ENCODE results near the gene ARHGAP4.

ARHGAP4 gene

GRCh38 chrX:153867139-153867538 is 58.9 kb downstream of the ARHGAP4 start:
- CTCF ChIA-PET, result no interaction called here
- POLR2A ChIA-PET, result no interaction called here
- TF ChIP-seq SP1 (IDR thresholded peaks at IDR 0.05) (no peak), ZNF384 (IDR thresholded peaks at IDR 0.05) (no peak), L3MBTL2 (conservative IDR thresholded peaks at IDR 0.05) (no peak), NFRKB (IDR thresholded peaks at IDR 0.05) (no peak), CTBP1 (IDR thresholded peaks at IDR 0.05; ENCODE audit: borderline replicate concordance) (no peak), FOXA1 (IDR thresholded peaks at IDR 0.05) (no peak), SUZ12 (IDR thresholded peaks at IDR 0.05) (no peak), ARNT (IDR thresholded peaks at IDR 0.05) (no peak), LEF1 (IDR thresholded peaks at IDR 0.05; ENCODE audit: borderline replicate concordance) (no peak)
- no peak for DNase-seq (ENCODE audit: extremely low spot score)

GRCh38 chrX:153866302-153867019 is 59.6 kb downstream of the ARHGAP4 start:
- CTCF ChIA-PET, result no interaction called here
- POLR2A ChIA-PET, result no interaction called here
- TF ChIP-seq L3MBTL2 (conservative IDR thresholded peaks at IDR 0.05) (no peak), SUZ12 (IDR thresholded peaks at IDR 0.05) (no peak), SP1 (IDR thresholded peaks at IDR 0.05) (no peak), LEF1 (IDR thresholded peaks at IDR 0.05; ENCODE audit: borderline replicate concordance) (no peak)
- TF ChIP-seq, protein P1, sequence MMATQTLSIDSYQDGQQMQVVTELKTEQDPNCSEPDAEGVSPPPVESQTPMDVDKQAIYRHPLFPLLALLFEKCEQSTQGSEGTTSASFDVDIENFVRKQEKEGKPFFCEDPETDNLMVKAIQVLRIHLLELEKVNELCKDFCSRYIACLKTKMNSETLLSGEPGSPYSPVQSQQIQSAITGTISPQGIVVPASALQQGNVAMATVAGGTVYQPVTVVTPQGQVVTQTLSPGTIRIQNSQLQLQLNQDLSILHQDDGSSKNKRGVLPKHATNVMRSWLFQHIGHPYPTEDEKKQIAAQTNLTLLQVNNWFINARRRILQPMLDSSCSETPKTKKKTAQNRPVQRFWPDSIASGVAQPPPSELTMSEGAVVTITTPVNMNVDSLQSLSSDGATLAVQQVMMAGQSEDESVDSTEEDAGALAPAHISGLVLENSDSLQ (IDR thresholded peaks at IDR 0.05), result no peak
- DNase-seq (ENCODE audit: extremely low spot score), result no peak

GRCh38 chrX:153865685-153866084 is 60.4 kb downstream of the ARHGAP4 start:
- POLR2A ChIA-PET, result no interaction called here
- TF ChIP-seq SP1 (IDR thresholded peaks at IDR 0.05) (no peak), HDGF (IDR thresholded peaks at IDR 0.05; ENCODE audit: borderline replicate concordance) (no peak), ELF4 (IDR thresholded peaks at IDR 0.05) (no peak), CTBP1 (IDR thresholded peaks at IDR 0.05; ENCODE audit: borderline replicate concordance) (no peak), NFRKB (IDR thresholded peaks at IDR 0.05) (no peak), BHLHE40 (IDR thresholded peaks at IDR 0.05; ENCODE audit: borderline replicate concordance) (no peak), ARNT (IDR thresholded peaks at IDR 0.05) (no peak), L3MBTL2 (conservative IDR thresholded peaks at IDR 0.05) (no peak), FOXM1 (IDR thresholded peaks at IDR 0.05; ENCODE audit: borderline replicate concordance) (no peak), SUZ12 (IDR thresholded peaks at IDR 0.05) (no peak), ZNF384 (IDR thresholded peaks at IDR 0.05) (no peak), FOXA1 (IDR thresholded peaks at IDR 0.05) (no peak), TARDBP (IDR thresholded peaks at IDR 0.05) (no peak), FOXK2 (IDR thresholded peaks at IDR 0.05) (no peak), LEF1 (IDR thresholded peaks at IDR 0.05; ENCODE audit: borderline replicate concordance) (no peak)
- TF ChIP-seq, protein P1 (IDR thresholded peaks at IDR 0.05), result no peak
- no peak for DNase-seq (ENCODE audit: extremely low spot score)
- CTCF ChIA-PET, result no interaction called here

- TF ChIP-seq CTBP1 (IDR thresholded peaks at IDR 0.05; ENCODE audit: borderline replicate concordance), result no peak
- no peak for TF ChIP-seq NFRKB (IDR thresholded peaks at IDR 0.05)
- no peak for TF ChIP-seq ZNF384 (IDR thresholded peaks at IDR 0.05)
- TF ChIP-seq BHLHE40 (IDR thresholded peaks at IDR 0.05; ENCODE audit: borderline replicate concordance), result no peak
- TF ChIP-seq, protein P1 (IDR thresholded peaks at IDR 0.05), result no peak
- no peak for TF ChIP-seq TARDBP (IDR thresholded peaks at IDR 0.05)
- no peak for TF ChIP-seq HDGF (IDR thresholded peaks at IDR 0.05; ENCODE audit: borderline replicate concordance)
- no peak for TF ChIP-seq SUZ12 (IDR thresholded peaks at IDR 0.05)
- DNase-seq (ENCODE audit: extremely low spot score), result no peak
- CTCF ChIA-PET, result no interaction called here
- POLR2A ChIA-PET, result no interaction called here
Measured at GRCh38 chrX:153865321-153865580, 60.8 kb downstream of the ARHGAP4 start.

GRCh38 chrX:153864561-153865320 is 61.3 kb downstream of the ARHGAP4 start:
- no peak for DNase-seq (ENCODE audit: extremely low spot score)
- TF ChIP-seq NFRKB (IDR thresholded peaks at IDR 0.05) (no peak), FOXK2 (IDR thresholded peaks at IDR 0.05) (no peak), HDGF (IDR thresholded peaks at IDR 0.05; ENCODE audit: borderline replicate concordance) (no peak), ELF4 (IDR thresholded peaks at IDR 0.05) (no peak), FOXM1 (IDR thresholded peaks at IDR 0.05; ENCODE audit: borderline replicate concordance) (no peak), L3MBTL2 (conservative IDR thresholded peaks at IDR 0.05) (no peak), ZNF384 (IDR thresholded peaks at IDR 0.05) (no peak), SUZ12 (IDR thresholded peaks at IDR 0.05) (no peak), ARNT (IDR thresholded peaks at IDR 0.05) (no peak), LEF1 (IDR thresholded peaks at IDR 0.05; ENCODE audit: borderline replicate concordance) (no peak), SP1 (IDR thresholded peaks at IDR 0.05) (no peak), FOXA1 (IDR thresholded peaks at IDR 0.05) (no peak), BHLHE40 (IDR thresholded peaks at IDR 0.05; ENCODE audit: borderline replicate concordance) (no peak), TARDBP (IDR thresholded peaks at IDR 0.05) (no peak), CTBP1 (IDR thresholded peaks at IDR 0.05; ENCODE audit: borderline replicate concordance) (no peak)
- TF ChIP-seq, protein P1 (IDR thresholded peaks at IDR 0.05), result no peak
- ChIA-PET CTCF (no interaction called here), POLR2A (no interaction called here)

Measured in HEK293T (cell line).